22Rv1 (cell line): Measurements from ENCODE around the gene CLIC2.

Experiments used
- CTCF ChIP-seq: fragments of 450-650 bp; IDR thresholded peaks from 2 replicates; pipeline ENCODE4 v1.5.1; 2017; ENCODE audit warnings: mild to moderate bottlenecking
- ZFX ChIP-seq: fragments of 450-650 bp; IDR thresholded peaks from 2 replicates; pipeline ENCODE4 v1.6.1; 2017; ENCODE audit warnings: antibody characterized with exemption, borderline replicate concordance

DNA sequence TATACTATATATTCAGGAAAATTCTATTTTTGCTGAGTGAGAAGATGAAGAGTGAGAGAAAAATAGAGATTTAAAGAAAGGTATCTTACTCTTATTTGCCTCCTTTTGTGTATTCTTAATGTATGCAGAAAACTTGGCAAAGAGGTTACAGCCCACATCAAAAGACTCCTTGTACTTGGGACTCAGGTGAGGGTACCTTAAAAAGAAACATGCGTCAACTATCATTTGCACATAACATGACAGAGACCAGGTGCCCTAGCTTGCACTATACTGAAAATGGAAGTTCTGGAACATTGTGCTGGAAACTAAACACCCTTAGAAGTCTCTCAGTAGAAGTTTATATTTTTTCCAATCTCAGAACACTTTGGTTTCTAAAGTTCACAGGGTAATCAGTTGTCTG, 54.5 kb downstream of the CLIC2 start:
- TF ChIP-seq CTCF (no peak), ZFX (no peak)
